ENCODE results near the gene TRIM2. TPM values are rescaled to one million over a fixed set of nuclear protein-coding genes. Genes with fewer than 3 reads are reported as not detected.

The TRIM2 gene
- total and polyA plus RNA-seq, 10 of the 15 experiments (the other 5 are each of a cell fraction or from before 2014, with no cell fraction given) = 0.06 to 0.19 (median 0.15) TPM; not detected in 3

DNA sequence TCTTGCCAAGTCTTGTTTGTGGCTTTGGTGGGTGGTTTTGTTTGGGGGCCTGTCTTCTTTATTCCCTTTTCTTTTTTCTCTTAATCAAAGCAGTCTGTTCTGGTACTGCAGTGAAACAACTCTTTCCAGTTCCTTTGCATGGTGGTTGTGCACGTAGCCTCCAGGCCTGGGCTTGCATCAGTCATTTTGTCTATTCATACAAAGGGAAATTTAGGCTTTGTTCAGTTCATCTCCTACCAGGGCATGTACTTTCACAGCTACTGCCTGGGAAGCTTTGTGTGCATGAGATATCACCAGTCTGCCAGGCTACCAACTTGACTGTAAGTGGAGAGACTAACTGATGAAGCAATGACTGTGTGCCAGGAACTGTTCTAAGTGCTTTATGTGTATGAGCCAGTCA is 8.5 kb downstream of the TRIM2 start:
- FAIRE-seq = no peak
- Histone ChIP-seq H3K4me2 (ENCODE audit: control insufficient read depth, insufficient read depth) (no peak overlapping the region), H3K4me1 (ENCODE audit: control insufficient read depth, insufficient read depth, low read length) (no peaks in the 10 kb centered on the region), H3K79me2 (ENCODE audit: control insufficient read depth, insufficient read depth, low read length) (no peaks in the 10 kb centered on the region), H2AFZ (ENCODE audit: control insufficient read depth, low read depth, low read length) (no peak overlapping the region), H3K4me3 (no peak overlapping the region), H4K20me1 (ENCODE audit: control insufficient read depth, insufficient read depth) (no peaks in the 10 kb centered on the region), H3K9ac (ENCODE audit: control insufficient read depth, insufficient read depth, low read length) (no peak overlapping the region), H3K36me3 (ENCODE audit: control insufficient read depth in 2 of 2, insufficient read depth in 2 of 2, low read length in 1 of 2) (no peaks in the 10 kb centered on the region), H3K27me3 (replicated peaks in 1 of 2; ENCODE audit: control insufficient read depth in 2 of 2, insufficient read depth in 2 of 2, low read length in 1 of 2) (no peaks in the 10 kb centered on the region; a peak in 1 of 4 replicates), H3K9me3 (replicated peaks; ENCODE audit: control insufficient read depth, insufficient read depth, low read length) (no peaks in the 10 kb centered on the region), H3K27ac (ENCODE audit: control insufficient read depth, insufficient read depth) (no peak overlapping the region)
- ChIA-PET RAD21 (ENCODE audit: unreplicated experiment) (no interaction called here), SMC1A (ENCODE audit: uncharacterized antibody, unreplicated experiment) (interaction anchor here (1.2 kb wide), 1 partner anchor 14 kb away, joined by 3 read pairs; no protein-coding TSS in a partner anchor), POLR2A (no interaction called here), CTCF (no interaction called here)
- intact Hi-C loops (cut with micrococcal nuclease; ENCODE audit: unreplicated experiment) = no loop called here
- no peak for ATAC-seq
- DNase-seq (ENCODE audit: low read depth, low spot score) = no peak
- 24% methylated on average over 1 of the region's 1 CpG for whole genome bisulfite sequencing (ENCODE audit: insufficient coverage, insufficient replicate concordance, low lambda C conversion rate, missing lambda C conversion rate)
- in situ Hi-C loops (cut with MboI) = no loop called here
- BruUV-seq (replicated peaks) = no TSS peak
- TF ChIP-seq TBL1XR1 (IDR thresholded peaks at IDR 0.05; ENCODE audit: low read depth, low read length) (no peak), ZBED1 (IDR thresholded peaks at IDR 0.05; ENCODE audit: borderline replicate concordance) (no peak), ETV6 (conservative IDR thresholded peaks at IDR 0.05 in 1 of 2, IDR thresholded peaks at IDR 0.05 in 1 of 2; ENCODE audit: borderline replicate concordance in 1 of 2, low read depth in 1 of 2) (no peak), SREBF1 (IDR thresholded peaks at IDR 0.05; ENCODE audit: low read length) (no peak), GATAD2B (conservative IDR thresholded peaks at IDR 0.05; ENCODE audit: low read depth) (no peak), ZNF622 (IDR thresholded peaks at IDR 0.05) (no peak), STAT3 (IDR thresholded peaks at IDR 0.05; ENCODE audit: low read depth, low read length) (no peak), CBX5 (IDR thresholded peaks at IDR 0.05; ENCODE audit: low read depth) (no peak), PAX8 (IDR thresholded peaks at IDR 0.05) (no peak)

DNA sequence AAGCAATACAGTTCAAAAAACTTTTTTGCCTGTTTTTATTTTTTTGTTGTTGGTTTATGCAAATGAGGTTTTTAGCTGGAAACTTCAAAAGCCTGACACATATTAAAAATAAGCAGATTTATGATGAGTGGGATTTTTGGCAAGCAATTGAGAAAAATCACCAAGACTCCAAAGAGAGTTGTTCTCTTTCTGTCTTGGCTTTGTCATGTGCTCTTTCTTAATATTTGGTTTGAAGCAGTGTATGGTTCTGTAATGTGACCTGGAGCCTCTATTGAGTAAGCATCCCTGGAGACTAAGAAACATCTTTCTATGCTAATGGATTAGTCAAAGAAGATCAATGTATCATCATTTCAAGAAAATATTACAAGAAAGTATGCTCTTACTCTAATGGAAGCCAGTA is 11.7 kb downstream of the TRIM2 start:
- no peak for ATAC-seq
- Histone ChIP-seq H3K27ac (ENCODE audit: control insufficient read depth, insufficient read depth) (no peak overlapping the region), H3K27me3 (replicated peaks in 1 of 2; ENCODE audit: control insufficient read depth in 2 of 2, insufficient read depth in 2 of 2, low read length in 1 of 2) (no peaks in the 10 kb centered on the region; a peak in 1 of 4 replicates)

More for the DNA sequence above, 11.7 kb downstream of the TRIM2 start:
- ChIA-PET CTCF (interaction anchor here (1.1 kb wide), 1 partner anchor 12 kb away, joined by 3 read pairs; the partner anchor contains the start of gene TRIM2), SMC1A (ENCODE audit: uncharacterized antibody, unreplicated experiment) (interaction anchor here (0.7 kb wide), 1 partner anchor 96 kb away, joined by 3 read pairs; no protein-coding TSS in a partner anchor), POLR2A (no interaction called here), RAD21 (ENCODE audit: unreplicated experiment) (no interaction called here)
- intact Hi-C loops (cut with micrococcal nuclease; ENCODE audit: unreplicated experiment) = no loop called here
- FAIRE-seq = no peak
- BruUV-seq (replicated peaks) = no TSS peak
- no peak for DNase-seq (ENCODE audit: low read depth, low spot score)
- Histone ChIP-seq H3K9me3 (replicated peaks; ENCODE audit: control insufficient read depth, insufficient read depth, low read length) (no peaks in the 10 kb centered on the region), H3K9ac (ENCODE audit: control insufficient read depth, insufficient read depth, low read length) (no peak overlapping the region), H2AFZ (ENCODE audit: control insufficient read depth, low read depth, low read length) (no peak overlapping the region), H3K4me2 (ENCODE audit: control insufficient read depth, insufficient read depth) (no peak overlapping the region), H3K4me1 (ENCODE audit: control insufficient read depth, insufficient read depth, low read length) (no peaks in the 10 kb centered on the region), H3K79me2 (ENCODE audit: control insufficient read depth, insufficient read depth, low read length) (no peaks in the 10 kb centered on the region), H3K4me3 (no peak overlapping the region), H4K20me1 (ENCODE audit: control insufficient read depth, insufficient read depth) (no peaks in the 10 kb centered on the region), H3K36me3 (ENCODE audit: control insufficient read depth in 2 of 2, insufficient read depth in 2 of 2, low read length in 1 of 2) (no peaks in the 10 kb centered on the region)
- TF ChIP-seq BRCA1 (IDR thresholded peaks at IDR 0.05; ENCODE audit: low read depth, low read length) (no peak), SIN3A (IDR thresholded peaks at IDR 0.05; ENCODE audit: low read depth, low read length) (no peak), TCF12 (IDR thresholded peaks at IDR 0.05; ENCODE audit: low read depth, low read length) (no peak)
- TF ChIP-seq, protein P1, sequence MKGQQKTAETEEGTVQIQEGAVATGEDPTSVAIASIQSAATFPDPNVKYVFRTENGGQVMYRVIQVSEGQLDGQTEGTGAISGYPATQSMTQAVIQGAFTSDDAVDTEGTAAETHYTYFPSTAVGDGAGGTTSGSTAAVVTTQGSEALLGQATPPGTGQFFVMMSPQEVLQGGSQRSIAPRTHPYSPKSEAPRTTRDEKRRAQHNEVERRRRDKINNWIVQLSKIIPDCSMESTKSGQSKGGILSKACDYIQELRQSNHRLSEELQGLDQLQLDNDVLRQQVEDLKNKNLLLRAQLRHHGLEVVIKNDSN (IDR thresholded peaks at IDR 0.05; ENCODE audit: borderline replicate concordance, extremely low read length, insufficient read depth, low read depth, low read length) = no peak
- in situ Hi-C loops (cut with MboI) = no loop called here
